Prostate gland (tissue), 2 donors: ENCODE data around the gene MAD1L1. TPM values are rescaled to one million over a fixed set of nuclear protein-coding genes. Genes with fewer than 3 reads are reported as not detected.

Source experiments
- DNase-seq: peaks from one replicate; pipeline ENCODE4 v3.0.0-alpha.2; 2019; ENCODE audit warnings: low spot score
- H3K27ac ChIP-seq, 2 donors: fragments of 200-600 bp; sonication (generic); 2 replicates each; pipeline ENCODE4 v1.5.1; 2017 to 2019
- H3K27me3 ChIP-seq: fragments of 200-600 bp; sonication (generic); replicated peaks from 2 replicates; pipeline ENCODE4 v1.5.1; 2019; ENCODE audit not compliant: insufficient read depth
- H3K36me3 ChIP-seq, 2 donors: fragments of 200-600 bp; sonication (generic); 1 replicate in 1 of 2; 2 replicates in 1 of 2; pipeline versions ENCODE4 v1.5.1 to v1.8.1; 2017 to 2019
- H3K4me1 ChIP-seq: fragments of 200-600 bp; sonication (generic); replicated peaks from 2 replicates; pipeline ENCODE4 v1.5.1; 2019
- H3K4me3 ChIP-seq, 2 donors: fragments of 200-600 bp; sonication (generic); 2 replicates each; pipeline ENCODE4 v1.5.1; 2017 to 2019
- H3K9me3 ChIP-seq: fragments of 200-600 bp; sonication (generic); 2 replicates; pipeline ENCODE4 v1.5.1; 2017
- POLR2A ChIP-seq: fragments of 450-650 bp; IDR thresholded peaks from one replicate; pipeline ENCODE4 v1.6.1; 2016; ENCODE audit warnings: antibody characterized with exemption, mild to moderate bottlenecking
- POLR2AphosphoS5 ChIP-seq: sonication (generic); formaldehyde crosslinking; IDR thresholded peaks from one replicate; pipeline ENCODE4 v1.6.1; 2017; ENCODE audit warnings: antibody characterized with exemption
- WGBS: methylation state at CpG from one replicate; pipeline ENCODE4 v1.1.5; 2018; 5-methylcytosine and 5-hydroxymethylcytosine counted together
- intact Hi-C: fragments of 100-400 bp; cut with DNase I; formaldehyde crosslinking; loops from one replicate; pipeline ENCODE4 v1.14.2; 2022
- total RNA-seq, 2 donors: library from RNA; depleted of rRNA; stranded (reverse); fragments of >200 nt; gene quantifications; one replicate each; pipeline ENCODE4 v1.1.0, GENCODE V29; 2016
- TF ChIP-seq, protein P1 (sequence below), 4 experiments: fragments of 200-600 bp in 2 of 4; fragments of 450-650 bp in 2 of 4; sonication (generic) in 2 of 4; IDR thresholded peaks; 1 replicate in 3 of 4; 2 replicates in 1 of 4; pipeline ENCODE4 v1.5.1; 2016 to 2019; ENCODE audit warnings: antibody characterized with exemption in 4 of 4, mild to moderate bottlenecking in 2 of 4, moderate library complexity in 2 of 4

MAD1L1 gene
- total RNA-seq, 2 donors from 2014 or later: 79.3 to 91.9 TPM

DNA sequence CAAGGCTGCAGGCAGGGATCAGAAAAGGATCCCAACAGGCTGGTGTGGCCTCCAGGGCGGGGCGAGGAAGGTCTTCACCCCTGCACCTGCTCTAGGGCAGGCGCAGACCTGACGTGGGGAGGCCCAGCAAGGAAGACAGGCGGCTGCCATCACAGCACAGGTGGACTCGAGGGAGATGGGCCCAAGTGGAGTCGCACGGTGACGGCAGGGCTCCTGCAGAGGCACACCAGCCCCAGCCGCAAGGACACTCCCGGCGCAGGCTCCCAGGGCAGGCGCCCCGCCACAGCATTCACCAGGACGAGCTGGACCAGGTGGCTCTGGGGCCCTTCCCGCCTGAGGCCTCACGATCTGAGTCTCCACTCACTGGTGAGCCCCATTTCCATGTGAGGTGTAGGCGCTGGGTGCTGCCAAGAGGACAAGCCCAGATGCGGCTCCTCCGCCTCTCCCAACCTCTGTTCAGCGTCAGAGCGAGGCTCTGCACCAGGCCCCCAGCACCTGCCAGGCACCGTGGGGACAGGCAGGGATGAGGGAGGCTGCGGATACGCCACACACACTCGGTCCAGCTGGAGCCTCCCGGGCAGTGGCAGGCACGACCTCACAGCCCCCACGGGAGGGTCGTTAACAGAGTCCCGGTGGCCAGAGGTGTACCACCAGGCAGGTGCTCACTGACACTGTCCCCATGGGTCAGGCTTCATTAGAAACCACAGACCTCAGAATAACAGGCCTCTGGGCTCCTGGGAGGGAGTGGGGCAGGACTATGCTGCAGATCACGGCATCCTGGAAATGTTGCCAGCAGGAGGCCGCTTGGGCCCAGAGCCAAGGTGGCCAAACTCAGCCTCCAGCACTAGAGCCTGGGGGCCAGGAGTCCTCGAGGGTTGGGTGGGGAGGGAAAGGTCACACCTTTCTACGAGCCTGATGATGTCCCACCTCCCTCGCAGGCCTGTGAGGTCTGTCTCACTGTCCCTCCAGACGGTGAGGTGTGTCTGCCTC lies 111.6 kb downstream of the MAD1L1 start:
- Histone ChIP-seq H3K4me1 (peaks cover 3% of the 10 kb centered on the region), H3K36me3 (no peaks in the 10 kb centered on the region), H3K27me3 (no peaks in the 10 kb centered on the region), H3K27ac (no peak overlapping the region), H3K4me3 (no peak overlapping the region), H3K9me3 (no peaks in the 10 kb centered on the region)
- 85% methylated on average over 28 of the region's 37 CpGs for WGBS
- no peak for TF ChIP-seq POLR2AphosphoS5
- TF ChIP-seq, protein P1, sequence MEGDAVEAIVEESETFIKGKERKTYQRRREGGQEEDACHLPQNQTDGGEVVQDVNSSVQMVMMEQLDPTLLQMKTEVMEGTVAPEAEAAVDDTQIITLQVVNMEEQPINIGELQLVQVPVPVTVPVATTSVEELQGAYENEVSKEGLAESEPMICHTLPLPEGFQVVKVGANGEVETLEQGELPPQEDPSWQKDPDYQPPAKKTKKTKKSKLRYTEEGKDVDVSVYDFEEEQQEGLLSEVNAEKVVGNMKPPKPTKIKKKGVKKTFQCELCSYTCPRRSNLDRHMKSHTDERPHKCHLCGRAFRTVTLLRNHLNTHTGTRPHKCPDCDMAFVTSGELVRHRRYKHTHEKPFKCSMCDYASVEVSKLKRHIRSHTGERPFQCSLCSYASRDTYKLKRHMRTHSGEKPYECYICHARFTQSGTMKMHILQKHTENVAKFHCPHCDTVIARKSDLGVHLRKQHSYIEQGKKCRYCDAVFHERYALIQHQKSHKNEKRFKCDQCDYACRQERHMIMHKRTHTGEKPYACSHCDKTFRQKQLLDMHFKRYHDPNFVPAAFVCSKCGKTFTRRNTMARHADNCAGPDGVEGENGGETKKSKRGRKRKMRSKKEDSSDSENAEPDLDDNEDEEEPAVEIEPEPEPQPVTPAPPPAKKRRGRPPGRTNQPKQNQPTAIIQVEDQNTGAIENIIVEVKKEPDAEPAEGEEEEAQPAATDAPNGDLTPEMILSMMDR (IDR thresholded peaks at IDR 0.05): no peak
- TF ChIP-seq POLR2A: no peak
- no peak for DNase-seq
- intact Hi-C loops: no loop called here

DNA sequence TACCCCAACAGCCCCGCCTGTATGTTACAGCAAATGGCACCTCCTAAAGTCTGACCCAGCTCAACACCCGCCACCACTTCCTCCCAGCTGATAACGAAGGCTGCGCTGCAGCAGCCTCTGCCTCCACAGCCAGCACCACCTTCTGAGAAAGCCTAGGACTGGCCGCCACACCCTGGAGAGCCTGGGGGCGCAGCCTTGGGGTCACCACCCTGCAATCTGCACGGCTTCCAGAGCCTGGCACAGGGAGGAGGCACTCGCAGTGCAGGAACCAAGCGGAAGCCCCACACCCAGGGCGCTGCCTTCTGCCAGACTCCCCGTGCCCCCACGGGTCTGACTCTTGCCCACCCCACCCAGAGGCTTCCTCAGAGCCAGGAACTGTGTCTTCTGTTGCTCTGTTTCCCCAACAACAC lies 112.5 kb downstream of the MAD1L1 start:
- H3K36me3 ChIP-seq: no peaks in the 10 kb centered on the region
- intact Hi-C loops: no loop called here
- H3K27ac ChIP-seq: no peak overlapping the region
- H3K4me1 ChIP-seq: peaks cover 5% of the 10 kb centered on the region
- no peaks in the 10 kb centered on the region for H3K9me3 ChIP-seq
- no peak overlapping the region for H3K4me3 ChIP-seq
- TF ChIP-seq, protein P1 (IDR thresholded peaks at IDR 0.05): no peak
- TF ChIP-seq POLR2A (no peak), POLR2AphosphoS5 (no peak)
- WGBS: 92% methylated on average over 12 of the region's 12 CpGs
- DNase-seq: no peak
- H3K27me3 ChIP-seq: no peaks in the 10 kb centered on the region

DNA sequence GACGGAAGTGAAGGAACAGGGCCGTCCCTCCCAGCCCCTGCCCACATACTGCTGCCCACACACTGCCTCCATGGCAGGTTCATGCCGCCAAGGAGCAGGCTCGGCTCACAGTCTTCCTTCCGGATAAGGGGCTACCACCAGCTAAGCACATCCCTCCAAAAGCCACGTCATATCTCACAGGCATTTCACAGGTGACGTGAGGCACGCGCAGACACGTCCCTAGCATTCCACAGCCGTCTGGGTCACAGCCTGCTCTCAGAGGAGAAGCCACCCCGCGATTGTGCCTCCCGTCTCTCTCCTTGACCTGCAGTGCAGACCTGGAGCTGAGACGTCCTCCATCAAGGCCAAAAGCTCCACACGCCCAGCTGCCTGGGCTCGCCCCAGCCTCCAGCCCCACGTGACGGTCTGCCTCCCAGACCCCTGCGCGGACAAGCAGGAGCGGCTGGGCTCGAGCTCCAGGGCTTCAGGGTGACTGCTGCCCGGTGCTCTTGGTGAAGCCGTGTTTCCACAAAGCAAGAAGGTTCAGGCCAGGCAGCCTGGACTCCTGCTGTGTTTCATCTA lies 114.0 kb downstream of the MAD1L1 start:
- Histone ChIP-seq H3K9me3 (no peaks in the 10 kb centered on the region), H3K4me3 (no peak overlapping the region), H3K36me3 (no peaks in the 10 kb centered on the region), H3K27me3 (no peaks in the 10 kb centered on the region), H3K27ac (no peak overlapping the region), H3K4me1 (peaks cover 5% of the 10 kb centered on the region)
- TF ChIP-seq POLR2AphosphoS5: no peak
- 49% methylated on average over 25 of the region's 25 CpGs for WGBS
- intact Hi-C loops: no loop called here
- DNase-seq: no peak

DNA sequence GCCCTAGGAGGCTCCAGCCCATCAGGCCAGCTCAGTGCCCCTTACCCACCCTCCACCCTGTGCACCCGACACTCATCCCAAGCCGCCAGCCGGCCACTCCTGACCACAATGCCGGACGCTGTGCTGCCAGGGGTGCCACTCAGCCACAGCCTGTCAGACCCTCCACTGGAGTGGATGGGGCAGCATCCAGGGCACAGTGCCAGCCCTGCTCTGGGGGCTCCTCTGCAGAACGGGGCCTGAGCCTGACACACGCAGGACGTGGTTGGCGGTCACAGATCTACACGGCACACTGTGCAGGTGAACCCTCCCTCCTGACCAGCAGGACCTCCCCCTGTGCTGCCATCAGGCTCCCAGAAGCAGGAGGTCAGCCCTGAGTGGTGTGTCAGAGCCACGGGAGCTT lies 114.7 kb downstream of the MAD1L1 start:
- H3K4me1 ChIP-seq: peaks cover 5% of the 10 kb centered on the region
- intact Hi-C loops: no loop called here
- H3K4me3 ChIP-seq: no peak overlapping the region
- TF ChIP-seq, protein P1 (IDR thresholded peaks at IDR 0.05): no peak
- TF ChIP-seq POLR2A: no peak
- TF ChIP-seq POLR2AphosphoS5: no peak
- H3K36me3 ChIP-seq: no peaks in the 10 kb centered on the region
- 92% methylated on average over 8 of the region's 11 CpGs for WGBS
- no peak for DNase-seq
- no peaks in the 10 kb centered on the region for H3K27me3 ChIP-seq
- no peak overlapping the region for H3K27ac ChIP-seq
- H3K9me3 ChIP-seq: no peaks in the 10 kb centered on the region

DNA sequence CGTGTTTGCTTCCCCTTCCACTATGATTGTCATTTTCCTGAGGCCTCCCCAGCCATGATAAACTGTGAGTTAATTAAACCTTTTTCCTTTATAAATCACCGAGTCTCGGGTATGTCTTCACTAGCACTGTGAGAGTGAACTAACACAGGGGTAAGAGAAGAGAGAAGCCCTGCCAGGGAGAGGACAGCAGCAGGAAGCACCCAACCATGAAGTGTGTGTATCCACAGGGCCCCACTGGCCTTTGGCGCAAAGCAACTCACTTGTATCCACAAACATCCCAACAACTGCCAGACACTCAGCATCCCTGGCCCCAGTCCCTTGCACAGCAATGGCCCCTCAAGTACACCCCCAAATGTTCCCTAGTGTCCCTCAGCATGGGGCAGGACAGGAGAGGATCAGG lies 115.1 kb downstream of the MAD1L1 start:
- no peak for TF ChIP-seq POLR2A
- TF ChIP-seq, protein P1 (IDR thresholded peaks at IDR 0.05): no peak
- no peak for TF ChIP-seq POLR2AphosphoS5
- no peak for DNase-seq
- no peaks in the 10 kb centered on the region for H3K9me3 ChIP-seq
- no peak overlapping the region for H3K4me3 ChIP-seq
- intact Hi-C loops: no loop called here
- H3K27ac ChIP-seq: no peak overlapping the region
- H3K27me3 ChIP-seq: no peaks in the 10 kb centered on the region
- H3K4me1 ChIP-seq: peaks cover 5% of the 10 kb centered on the region
- WGBS: 76% methylated on average over 4 of the region's 4 CpGs
- H3K36me3 ChIP-seq: no peaks in the 10 kb centered on the region
